ENCODE results near the gene SUMO3.

The SUMO3 gene

GRCh38 chr21:44850905-44851657 lies 33.2 kb upstream of the SUMO3 start:
- DNase-seq = peak; percentile 37
- peaks cover 5% of the 10 kb centered on the region for H3K27me3 Mint-ChIP-seq
- H3K4me3 Mint-ChIP-seq = peak overlapping the region; percentile 5
- CTCF ChIA-PET = interaction anchor here (0.8 kb wide), 1 partner anchor 98 kb away, joined by 4 read pairs; no protein-coding TSS in a partner anchor
- H3K27ac Mint-ChIP-seq = peak overlapping the region; percentile 84
- H3K4me1 Mint-ChIP-seq = peaks cover 55% of the 10 kb centered on the region
- H3K36me3 Mint-ChIP-seq = peaks cover 55% of the 10 kb centered on the region
- H3K9me3 Mint-ChIP-seq = no peaks in the 10 kb centered on the region

GRCh38 chr21:44850208-44850800 lies 32.4 kb upstream of the SUMO3 start:
- H3K4me3 Mint-ChIP-seq = no peak overlapping the region
- CTCF ChIA-PET = no interaction called here
- peaks cover 13% of the 10 kb centered on the region for H3K27me3 Mint-ChIP-seq
- H3K27ac Mint-ChIP-seq = no peak overlapping the region
- peak; percentile 7 for DNase-seq
- H3K9me3 Mint-ChIP-seq = no peaks in the 10 kb centered on the region
- H3K4me1 Mint-ChIP-seq = peaks cover 59% of the 10 kb centered on the region
- H3K36me3 Mint-ChIP-seq = peaks cover 49% of the 10 kb centered on the region

- H3K27me3 Mint-ChIP-seq = peaks cover 15% of the 10 kb centered on the region
- H3K9me3 Mint-ChIP-seq = no peaks in the 10 kb centered on the region
- peaks cover 55% of the 10 kb centered on the region for H3K4me1 Mint-ChIP-seq
- H3K27ac Mint-ChIP-seq = no peak overlapping the region
- H3K36me3 Mint-ChIP-seq = peaks cover 43% of the 10 kb centered on the region
- no peak for DNase-seq
- H3K4me3 Mint-ChIP-seq = no peak overlapping the region
- CTCF ChIA-PET = no interaction called here
These were observed 31.8 kb upstream of the SUMO3 start for GRCh38 chr21:44849616-44850130.

GRCh38 chr21:44848821-44849521 lies 31.1 kb upstream of the SUMO3 start:
- peaks cover 36% of the 10 kb centered on the region for H3K36me3 Mint-ChIP-seq
- H3K9me3 Mint-ChIP-seq = no peaks in the 10 kb centered on the region
- CTCF ChIA-PET = no interaction called here
- H3K4me3 Mint-ChIP-seq = no peak overlapping the region
- peaks cover 50% of the 10 kb centered on the region for H3K4me1 Mint-ChIP-seq
- H3K27ac Mint-ChIP-seq = no peak overlapping the region
- DNase-seq = no peak
- H3K27me3 Mint-ChIP-seq = peaks cover 22% of the 10 kb centered on the region

- H3K27ac Mint-ChIP-seq = no peak overlapping the region
- H3K4me3 Mint-ChIP-seq = no peak overlapping the region
- peaks cover 37% of the 10 kb centered on the region for H3K4me1 Mint-ChIP-seq
- DNase-seq = no peak
- CTCF ChIA-PET = interaction anchor here (1.1 kb wide), 1 partner anchor 46 kb away, joined by 4 read pairs; the partner anchor contains the start of gene UBE2G2
- H3K36me3 Mint-ChIP-seq = peaks cover 27% of the 10 kb centered on the region
- no peaks in the 10 kb centered on the region for H3K9me3 Mint-ChIP-seq
- H3K27me3 Mint-ChIP-seq = peaks cover 35% of the 10 kb centered on the region
These were observed 29.6 kb upstream of the SUMO3 start for GRCh38 chr21:44847261-44848056.

GRCh38 chr21:44846485-44847260 lies 28.8 kb upstream of the SUMO3 start:
- peak overlapping the region; percentile 60 for H3K27ac Mint-ChIP-seq
- peak overlapping the region; percentile 51 for H3K4me3 Mint-ChIP-seq
- peaks cover 41% of the 10 kb centered on the region for H3K27me3 Mint-ChIP-seq
- H3K36me3 Mint-ChIP-seq = peaks cover 22% of the 10 kb centered on the region
- H3K4me1 Mint-ChIP-seq = peaks cover 29% of the 10 kb centered on the region
- peak; percentile 67 for DNase-seq
- CTCF ChIA-PET = interaction anchor here (1.0 to 1.2 kb wide), 6 partner anchors 14 to 251 kb away, joined by 3 to 5 read pairs (median 3); partner anchors contain the start of gene UBE2G2
- H3K9me3 Mint-ChIP-seq = no peaks in the 10 kb centered on the region

GRCh38 chr21:44846224-44846484 lies 28.3 kb upstream of the SUMO3 start:
- peaks cover 24% of the 10 kb centered on the region for H3K4me1 Mint-ChIP-seq
- H3K27me3 Mint-ChIP-seq = peaks cover 42% of the 10 kb centered on the region
- H3K36me3 Mint-ChIP-seq = peaks cover 17% of the 10 kb centered on the region
- H3K27ac Mint-ChIP-seq = peak overlapping the region; percentile 60
- CTCF ChIA-PET = interaction anchor here (1.0 to 1.2 kb wide), 6 partner anchors 15 to 252 kb away, joined by 3 to 5 read pairs (median 3); partner anchors contain the start of gene UBE2G2
- peak overlapping the region; percentile 51 for H3K4me3 Mint-ChIP-seq
- H3K9me3 Mint-ChIP-seq = no peaks in the 10 kb centered on the region
- no peak for DNase-seq

GRCh38 chr21:44845418-44846223 lies 27.8 kb upstream of the SUMO3 start:
- peaks cover 21% of the 10 kb centered on the region for H3K4me1 Mint-ChIP-seq
- H3K27ac Mint-ChIP-seq = no peak overlapping the region
- peaks cover 12% of the 10 kb centered on the region for H3K36me3 Mint-ChIP-seq
- CTCF ChIA-PET = interaction anchor here (1.0 to 1.2 kb wide), 6 partner anchors 15 to 252 kb away, joined by 3 to 5 read pairs (median 3); partner anchors contain the start of gene UBE2G2
- no peaks in the 10 kb centered on the region for H3K9me3 Mint-ChIP-seq
- H3K27me3 Mint-ChIP-seq = peaks cover 47% of the 10 kb centered on the region
- peak; percentile 74 for DNase-seq
- peak overlapping the region; percentile 51 for H3K4me3 Mint-ChIP-seq

GRCh38 chr21:44844256-44844655 lies 26.4 kb upstream of the SUMO3 start:
- Mint-ChIP-seq H3K4me1 (peaks cover 21% of the 10 kb centered on the region), H3K27me3 (peaks cover 52% of the 10 kb centered on the region), H3K4me3 (no peak overlapping the region), H3K9me3 (no peaks in the 10 kb centered on the region), H3K27ac (no peak overlapping the region), H3K36me3 (peaks cover 5% of the 10 kb centered on the region)
- CTCF ChIA-PET = no interaction called here
- no peak for DNase-seq

- Mint-ChIP-seq H3K27ac (no peak overlapping the region), H3K27me3 (peaks cover 56% of the 10 kb centered on the region), H3K4me3 (no peak overlapping the region), H3K36me3 (no peaks in the 10 kb centered on the region), H3K9me3 (no peaks in the 10 kb centered on the region), H3K4me1 (peaks cover 21% of the 10 kb centered on the region)
- CTCF ChIA-PET = no interaction called here
- DNase-seq = no peak
These were observed 25.0 kb upstream of the SUMO3 start for GRCh38 chr21:44842721-44843445.

- CTCF ChIA-PET = no interaction called here
- H3K9me3 Mint-ChIP-seq = no peaks in the 10 kb centered on the region
- no peak overlapping the region for H3K27ac Mint-ChIP-seq
- H3K36me3 Mint-ChIP-seq = no peaks in the 10 kb centered on the region
- H3K4me1 Mint-ChIP-seq = peaks cover 19% of the 10 kb centered on the region
- H3K27me3 Mint-ChIP-seq = peaks cover 56% of the 10 kb centered on the region
- H3K4me3 Mint-ChIP-seq = no peak overlapping the region
- no peak for DNase-seq
These were observed 24.2 kb upstream of the SUMO3 start for GRCh38 chr21:44842087-44842486.

- peaks cover 48% of the 10 kb centered on the region for H3K27me3 Mint-ChIP-seq
- no peaks in the 10 kb centered on the region for H3K9me3 Mint-ChIP-seq
- H3K4me3 Mint-ChIP-seq = no peak overlapping the region
- DNase-seq = no peak
- CTCF ChIA-PET = no interaction called here
- H3K27ac Mint-ChIP-seq = no peak overlapping the region
- H3K4me1 Mint-ChIP-seq = peaks cover 7% of the 10 kb centered on the region
- no peaks in the 10 kb centered on the region for H3K36me3 Mint-ChIP-seq
These were observed 22.9 kb upstream of the SUMO3 start for GRCh38 chr21:44840771-44841170.

Data from activated naive CD4-positive, alpha-beta T cell treated with anti-CD3 and anti-CD28 coated beads, Interleukin-2, amount 10 ng/mL, durations not matched to agents 7 days and 5 days (primary cell).